GM12892 (cell line): ENCODE data around the gene TMEM120B.
A peak's percentile ranks its signal among the peaks of the same experiment; 100 is the strongest.

Experiments
- POLR2A ChIP-seq: IDR thresholded peaks from 2 replicates; pipeline ENCODE4 v1.6.1; 2011; ENCODE audit warnings: low read depth, low read length, control low read depth
- POLR2AphosphoS5 ChIP-seq: IDR thresholded peaks from 2 replicates; pipeline ENCODE4 v1.6.1; 2011; ENCODE audit warnings: low read depth, low read length, control low read depth
- TAF1 ChIP-seq: IDR thresholded peaks from 2 replicates; pipeline ENCODE4 v1.6.1; 2011; ENCODE audit warnings: low read depth, mild to moderate bottlenecking, control low read depth, low read length, borderline replicate concordance

DNA sequence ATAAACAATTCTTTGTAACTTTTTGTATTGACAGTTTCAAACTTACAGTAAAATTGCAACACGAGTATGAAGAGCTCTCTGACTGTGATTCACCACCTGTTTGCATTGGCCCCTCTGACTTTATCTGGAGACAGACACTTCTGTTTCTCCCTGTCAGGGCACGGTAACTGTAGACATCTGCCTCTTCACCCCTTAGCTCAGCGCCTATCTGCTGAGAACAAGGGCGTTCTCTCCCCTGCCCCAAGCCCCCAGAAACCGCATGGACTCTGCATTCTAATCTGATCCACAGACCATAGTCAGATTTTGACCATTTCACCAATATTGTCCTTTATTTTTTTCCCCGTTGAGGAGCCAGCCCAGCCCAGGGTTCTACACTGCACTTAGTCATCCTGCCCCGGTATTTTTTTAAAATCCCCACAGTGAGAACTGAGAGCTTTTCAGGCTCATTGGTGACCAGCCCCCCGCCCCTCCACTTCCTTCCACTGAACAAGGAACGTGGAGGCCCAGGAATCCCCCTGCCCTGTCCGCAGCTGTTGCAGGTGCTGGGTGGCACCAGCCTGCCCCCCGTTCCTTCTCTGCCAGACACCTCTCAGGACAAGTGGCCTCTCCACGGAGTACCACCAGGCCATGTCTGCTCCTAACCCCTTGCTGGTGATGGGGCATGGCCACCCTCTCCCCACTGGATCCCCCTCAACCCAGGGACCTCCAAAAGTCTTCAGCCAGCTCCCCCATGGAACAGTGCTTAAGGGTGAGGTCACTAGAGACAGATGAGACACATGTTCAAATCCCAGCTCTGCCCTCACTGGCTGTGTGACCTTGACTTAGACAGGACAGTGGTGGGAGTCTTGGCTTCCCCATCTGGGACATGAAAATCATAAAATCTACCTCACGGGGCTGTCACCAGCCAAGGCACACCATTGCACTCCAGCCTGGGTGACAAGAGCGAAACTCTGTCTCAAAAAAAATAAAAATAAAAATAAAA lies 69.7 kb downstream of the TMEM120B start:
- TF ChIP-seq POLR2A (no peak), POLR2AphosphoS5 (peak; percentile 50), TAF1 (no peak)
